HepG2 (cell line): ENCODE results near the gene ACP5. TPM values are rescaled to one million over a fixed set of nuclear protein-coding genes. Genes with fewer than 3 reads are reported as not detected.
A peak's percentile ranks its signal among the peaks of the same experiment; 100 is the strongest.

ENCODE experiments used
- ATF3 ChIP-seq: sonication (generic); formaldehyde crosslinking; IDR thresholded peaks from 2 replicates; pipeline ENCODE4 v1.4.0; 2020; ENCODE audit warnings: missing genetic modification reagents
- CBX2 ChIP-seq, 2 experiments: fragments of 200-600 bp in 1 of 2; sonication (generic); formaldehyde crosslinking in 1 of 2; IDR thresholded peaks; 2 replicates each; pipeline versions ENCODE4 v1.7.0 to v1.8.1; 2018 to 2022; ENCODE audit warnings: low read depth in 2 of 2, low read length in 1 of 2, mild to moderate bottlenecking in 1 of 2, missing genetic modification reagents in 1 of 2
- FOXA3 ChIP-seq: IDR thresholded peaks from 2 replicates; pipeline ENCODE4 v1.6.1; 2016; ENCODE audit warnings: missing genetic modification reagents, missing compliant biosample characterization
- HNF4A ChIP-seq: sonication (generic); formaldehyde crosslinking; IDR thresholded peaks from 2 replicates; pipeline ENCODE4 v1.4.0; 2020; ENCODE audit warnings: missing genetic modification reagents
- ISL2 ChIP-seq: sonication (generic); formaldehyde crosslinking; IDR thresholded peaks from 2 replicates; pipeline ENCODE4 v1.5.0; 2020; ENCODE audit warnings: missing genetic modification reagents
- NR3C1 ChIP-seq: sonication (generic); formaldehyde crosslinking; IDR thresholded peaks from 2 replicates; pipeline ENCODE4 v1.4.0; 2020; ENCODE audit warnings: missing genetic modification reagents
- RNF219 ChIP-seq: sonication (generic); formaldehyde crosslinking; IDR thresholded peaks from 2 replicates; pipeline ENCODE4 v1.5.0; 2020; ENCODE audit warnings: mild to moderate bottlenecking, missing genetic modification reagents
- TEF ChIP-seq: sonication (generic); formaldehyde crosslinking; IDR thresholded peaks from 2 replicates; pipeline ENCODE4 v1.5.0; 2020; ENCODE audit warnings: missing genetic modification reagents
- ZBTB8A ChIP-seq: sonication (generic); formaldehyde crosslinking; IDR thresholded peaks from 2 replicates; pipeline ENCODE4 v1.4.0; 2020; ENCODE audit warnings: mild to moderate bottlenecking, low read depth, missing genetic modification reagents, borderline replicate concordance
- ZMYM3 ChIP-seq: sonication (generic); formaldehyde crosslinking; IDR thresholded peaks from 2 replicates; pipeline ENCODE4 v1.5.1; 2020; ENCODE audit warnings: mild to moderate bottlenecking, missing genetic modification reagents
- ZNF143 ChIP-seq: sonication (generic); formaldehyde crosslinking; IDR thresholded peaks from 2 replicates; pipeline ENCODE4 v1.4.0; 2020; ENCODE audit warnings: missing genetic modification reagents
- ZNF235 ChIP-seq: sonication (generic); formaldehyde crosslinking; IDR thresholded peaks from 2 replicates; pipeline ENCODE4 v1.8.1; 2023; ENCODE audit warnings: mild to moderate bottlenecking, missing genetic modification reagents, borderline replicate concordance
- ZNF337 ChIP-seq: sonication (generic); formaldehyde crosslinking; IDR thresholded peaks from 2 replicates; pipeline ENCODE4 v1.5.1; 2020; ENCODE audit warnings: missing genetic modification reagents, low read depth, mild to moderate bottlenecking, borderline replicate concordance
- ZNF672 ChIP-seq: sonication (generic); formaldehyde crosslinking; IDR thresholded peaks from 2 replicates; pipeline ENCODE4 v1.8.1; 2022; ENCODE audit warnings: missing genetic modification reagents
- ZNF740 ChIP-seq: sonication (generic); formaldehyde crosslinking; IDR thresholded peaks from 2 replicates; pipeline ENCODE4 v1.4.0; 2020; ENCODE audit warnings: missing genetic modification reagents
- polyA plus RNA-seq, 8 experiments: library from polyadenylated mRNA; depleted of rRNA in 3 of 8; stranded (reverse) in 7 of 8; unstranded in 1 of 8; fragments of >200 nt; fragmentation: Illumina TruSeq in 4 of 8; extraction: Trizol in 4 of 8; gene quantifications; 2 replicates each; pipeline versions ENCODE4 v1.2.1 to v1.2.3, GENCODE V29; 2011 to 2016; ENCODE audit warnings: low read depth in 4 of 8, missing spikeins in 1 of 8, mixed read lengths in 1 of 8; ENCODE audit not compliant: insufficient read depth in 1 of 8
- total RNA-seq, 5 experiments: library from RNA; depleted of rRNA; stranded (reverse); fragments of >200 nt; fragmentation: Illumina TruSeq; extraction: Trizol; gene quantifications; 2 replicates each; pipeline ENCODE4 v1.2.3, GENCODE V29; 2016; ENCODE audit warnings: low read depth in 1 of 5
- TF ChIP-seq, protein P1 (sequence below): fragments of 450-650 bp; IDR thresholded peaks from 2 replicates; pipeline ENCODE4 v1.6.1; 2017; ENCODE audit warnings: mild to moderate bottlenecking
- TF ChIP-seq, protein P2 (sequence below): sonication (generic); formaldehyde crosslinking; IDR thresholded peaks from 2 replicates; pipeline ENCODE4 v1.5.0; 2020; ENCODE audit warnings: missing genetic modification reagents
- TF ChIP-seq, protein P3 (sequence below): sonication (generic); formaldehyde crosslinking; IDR thresholded peaks from 2 replicates; pipeline ENCODE4 v1.9.0; 2021; ENCODE audit warnings: missing genetic modification reagents, mild to moderate bottlenecking, borderline replicate concordance

Gene ACP5
- total and polyA plus RNA-seq, 2 of the 13 experiments (the other 11 are each of a cell fraction or from before 2014, with no cell fraction given) = 1.3 to 6.7 TPM

GRCh38 chr19:11547929-11548700, 29.3 kb downstream of the ACP5 start (continued):
- TF ChIP-seq, protein P1, sequence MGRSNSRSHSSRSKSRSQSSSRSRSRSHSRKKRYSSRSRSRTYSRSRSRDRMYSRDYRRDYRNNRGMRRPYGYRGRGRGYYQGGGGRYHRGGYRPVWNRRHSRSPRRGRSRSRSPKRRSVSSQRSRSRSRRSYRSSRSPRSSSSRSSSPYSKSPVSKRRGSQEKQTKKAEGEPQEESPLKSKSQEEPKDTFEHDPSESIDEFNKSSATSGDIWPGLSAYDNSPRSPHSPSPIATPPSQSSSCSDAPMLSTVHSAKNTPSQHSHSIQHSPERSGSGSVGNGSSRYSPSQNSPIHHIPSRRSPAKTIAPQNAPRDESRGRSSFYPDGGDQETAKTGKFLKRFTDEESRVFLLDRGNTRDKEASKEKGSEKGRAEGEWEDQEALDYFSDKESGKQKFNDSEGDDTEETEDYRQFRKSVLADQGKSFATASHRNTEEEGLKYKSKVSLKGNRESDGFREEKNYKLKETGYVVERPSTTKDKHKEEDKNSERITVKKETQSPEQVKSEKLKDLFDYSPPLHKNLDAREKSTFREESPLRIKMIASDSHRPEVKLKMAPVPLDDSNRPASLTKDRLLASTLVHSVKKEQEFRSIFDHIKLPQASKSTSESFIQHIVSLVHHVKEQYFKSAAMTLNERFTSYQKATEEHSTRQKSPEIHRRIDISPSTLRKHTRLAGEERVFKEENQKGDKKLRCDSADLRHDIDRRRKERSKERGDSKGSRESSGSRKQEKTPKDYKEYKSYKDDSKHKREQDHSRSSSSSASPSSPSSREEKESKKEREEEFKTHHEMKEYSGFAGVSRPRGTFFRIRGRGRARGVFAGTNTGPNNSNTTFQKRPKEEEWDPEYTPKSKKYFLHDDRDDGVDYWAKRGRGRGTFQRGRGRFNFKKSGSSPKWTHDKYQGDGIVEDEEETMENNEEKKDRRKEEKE = no peak
- TF ChIP-seq, protein P2, sequence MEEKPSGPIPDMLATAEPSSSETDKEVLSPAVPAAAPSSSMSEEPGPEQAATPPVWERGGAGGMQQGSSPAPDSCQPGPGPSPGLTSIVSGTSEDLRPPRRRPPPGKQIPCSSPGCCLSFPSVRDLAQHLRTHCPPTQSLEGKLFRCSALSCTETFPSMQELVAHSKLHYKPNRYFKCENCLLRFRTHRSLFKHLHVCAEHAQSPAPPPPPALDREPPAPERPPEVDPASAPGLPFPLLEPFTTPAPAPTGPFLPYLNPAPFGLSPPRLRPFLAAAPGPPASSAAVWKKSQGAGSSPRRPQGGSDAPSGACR (CRISPR knock-in tag) = no peak
- TF ChIP-seq TEF (CRISPR knock-in tag) (no peak), ZNF235 (CRISPR knock-in tag) (no peak), NR3C1 (CRISPR knock-in tag) (no peak), ZBTB8A (CRISPR knock-in tag) (no peak), ISL2 (CRISPR knock-in tag) (no peak), FOXA3 (CRISPR knock-in tag) (no peak), CBX2 (IDR thresholded peaks at IDR 0.05; ENCODE audit: low read depth, low read length) (no peak), CBX2 (CRISPR knock-in tag; IDR thresholded peaks at IDR 0.05; ENCODE audit: low read depth) (no peak), ATF3 (CRISPR knock-in tag) (peak; percentile 51; the same call in 1 of the 2 replicates), HNF4A (CRISPR knock-in tag) (peak; percentile 43; the same call in 1 of the 2 replicates), ZNF672 (CRISPR knock-in tag) (no peak), ZNF337 (CRISPR knock-in tag) (no peak), RNF219 (CRISPR knock-in tag) (no peak), ZNF740 (CRISPR knock-in tag) (no peak), ZMYM3 (CRISPR knock-in tag) (0 out of 2 replicates have a peak, but pooled peaks have one; percentile 19), ZNF143 (CRISPR knock-in tag) (no peak)
- TF ChIP-seq, protein P3, sequence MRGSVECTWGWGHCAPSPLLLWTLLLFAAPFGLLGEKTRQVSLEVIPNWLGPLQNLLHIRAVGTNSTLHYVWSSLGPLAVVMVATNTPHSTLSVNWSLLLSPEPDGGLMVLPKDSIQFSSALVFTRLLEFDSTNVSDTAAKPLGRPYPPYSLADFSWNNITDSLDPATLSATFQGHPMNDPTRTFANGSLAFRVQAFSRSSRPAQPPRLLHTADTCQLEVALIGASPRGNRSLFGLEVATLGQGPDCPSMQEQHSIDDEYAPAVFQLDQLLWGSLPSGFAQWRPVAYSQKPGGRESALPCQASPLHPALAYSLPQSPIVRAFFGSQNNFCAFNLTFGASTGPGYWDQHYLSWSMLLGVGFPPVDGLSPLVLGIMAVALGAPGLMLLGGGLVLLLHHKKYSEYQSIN (CRISPR knock-in tag) = no peak
